DMS79 treated with DMSO at 0.1 percent for 48 hours (cell line): ENCODE results near the gene SYCP3.

Experiments
- DNase-seq: peaks from one replicate; lab custom pipeline; 2025; lab: John Stamatoyannopoulos, UW

The SYCP3 gene

GRCh38 chr12:101738920-101739665 lies at the start of gene SYCP3:
SYCP3 (minus strand) TSS chr12:101739462; CDS start chr12:101737935, 1,527 bp downstream.
- DNase-seq = no peak

DNA sequence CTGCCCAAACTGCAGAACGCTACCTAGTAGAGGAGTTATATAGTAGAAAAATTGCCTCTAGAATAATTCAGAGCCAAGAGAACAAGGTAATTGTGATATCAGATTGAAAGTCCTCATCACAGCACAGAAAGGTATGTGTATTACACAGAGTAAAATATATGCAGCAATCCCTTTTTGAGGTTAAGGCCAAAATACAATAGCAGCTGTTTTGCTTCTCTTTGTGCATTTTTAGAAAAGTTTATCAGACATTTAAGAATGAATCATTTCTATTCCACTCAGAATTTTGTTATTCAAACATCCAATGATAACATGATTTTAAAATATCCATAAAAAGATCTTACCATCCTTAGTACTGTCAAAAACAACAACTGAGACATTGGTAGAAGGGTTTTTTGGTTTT lies 46.4 kb upstream of the SYCP3 start:
- DNase-seq = no peak

- DNase-seq = no peak
Measured at GRCh38 chr12:101784376-101784775, 45.1 kb upstream of the SYCP3 start.

DNA sequence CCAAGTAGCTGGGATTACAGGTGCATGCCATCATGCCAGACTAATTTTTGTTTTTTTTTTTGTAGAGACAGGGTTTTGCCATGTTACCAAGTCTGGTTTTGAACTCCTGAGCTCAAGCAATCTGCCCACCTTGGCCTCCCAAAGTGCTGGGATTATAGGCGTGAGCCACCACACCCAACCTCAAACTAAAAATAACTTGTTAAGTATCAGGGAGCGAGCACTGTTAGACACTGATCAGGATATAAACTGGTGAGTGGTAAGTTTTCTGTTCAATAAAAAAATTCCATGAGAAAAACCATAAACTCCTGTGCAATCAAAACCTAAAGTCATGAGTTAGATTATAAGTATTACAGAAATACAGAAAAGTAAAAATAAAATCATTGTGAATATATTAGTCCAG lies 44.6 kb upstream of the SYCP3 start:
- DNase-seq = no peak

DNA sequence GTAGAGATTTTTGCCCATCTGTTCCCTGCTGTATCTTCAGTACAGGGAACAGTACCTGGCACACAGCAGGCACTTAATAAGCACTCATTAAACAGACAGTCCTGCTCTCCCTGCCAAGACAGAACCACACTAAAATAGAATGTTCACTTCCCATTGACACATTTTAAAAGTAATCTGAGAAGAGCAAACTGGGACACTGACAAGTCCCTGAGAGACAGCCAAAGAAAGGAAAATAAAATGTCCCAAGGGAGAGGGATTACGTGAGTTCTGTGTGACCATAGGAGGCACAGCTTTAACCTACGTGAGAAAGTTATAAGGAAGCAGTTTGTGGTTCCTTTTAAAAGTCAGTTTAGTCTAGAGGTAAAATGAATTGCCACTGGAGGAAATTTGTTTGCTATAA lies 43.9 kb upstream of the SYCP3 start:
- DNase-seq = no peak

- DNase-seq = no peak
Measured at GRCh38 chr12:101782273-101782731, 43.0 kb upstream of the SYCP3 start.

DNA sequence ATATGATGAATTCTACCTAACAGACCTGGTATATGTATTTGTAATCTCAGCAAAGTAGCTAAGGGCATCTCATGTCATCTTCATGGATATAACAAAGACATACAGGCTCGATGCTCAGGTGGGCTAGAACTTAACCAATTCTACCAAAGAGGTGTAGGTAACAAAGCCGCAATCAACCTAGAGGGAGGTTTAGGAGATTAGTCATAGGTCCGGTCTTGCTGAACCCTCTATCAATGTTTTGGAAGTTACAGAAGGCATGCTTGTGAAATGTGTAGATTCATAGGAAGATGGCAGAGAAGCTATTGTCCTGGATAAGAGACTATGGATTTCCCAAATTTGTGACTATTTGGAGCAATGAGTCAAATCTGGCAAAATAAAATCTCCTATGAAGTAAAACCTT lies 42.6 kb upstream of the SYCP3 start:
- no peak for DNase-seq

- DNase-seq = no peak
Measured at GRCh38 chr12:101780599-101780998, 41.3 kb upstream of the SYCP3 start.

DNA sequence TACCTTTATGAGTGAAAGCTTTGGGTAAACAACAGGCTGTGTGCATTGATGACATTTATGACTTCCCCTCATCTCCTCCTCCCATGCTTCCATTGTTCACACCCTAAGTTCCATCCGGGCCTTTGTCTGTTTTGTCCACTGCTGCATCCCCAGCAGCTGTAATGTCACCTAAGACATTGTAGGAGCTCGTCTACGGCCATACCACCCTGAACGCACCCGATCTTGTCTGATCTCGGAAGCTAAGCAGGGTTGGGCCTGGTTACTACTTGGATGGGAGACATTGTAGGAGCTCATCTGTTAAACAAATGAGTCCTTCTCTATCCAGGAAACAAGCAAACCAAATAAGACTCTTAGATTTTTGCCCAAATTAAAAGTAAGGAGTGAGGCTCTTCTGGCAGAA lies 40.4 kb upstream of the SYCP3 start:
- no peak for DNase-seq

DNA sequence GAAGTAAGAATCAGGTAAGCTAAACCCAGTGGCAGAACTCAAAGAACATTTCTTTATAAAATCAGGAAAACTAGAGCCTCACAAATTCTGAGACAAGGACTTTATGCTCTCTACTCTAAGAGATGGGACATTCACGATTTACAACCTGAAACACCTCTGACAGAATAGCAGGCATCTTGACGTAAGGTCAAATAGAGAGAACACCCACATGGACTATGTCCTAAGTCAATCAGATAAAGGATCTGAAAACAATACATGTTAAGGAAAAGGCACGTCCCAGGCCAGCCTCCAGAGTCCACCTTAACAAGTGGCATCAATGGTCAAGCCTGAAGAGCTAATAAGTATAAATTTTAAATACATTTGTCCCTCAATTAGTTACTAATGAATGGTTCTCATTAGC lies 39.9 kb upstream of the SYCP3 start:
- no peak for DNase-seq

DNA sequence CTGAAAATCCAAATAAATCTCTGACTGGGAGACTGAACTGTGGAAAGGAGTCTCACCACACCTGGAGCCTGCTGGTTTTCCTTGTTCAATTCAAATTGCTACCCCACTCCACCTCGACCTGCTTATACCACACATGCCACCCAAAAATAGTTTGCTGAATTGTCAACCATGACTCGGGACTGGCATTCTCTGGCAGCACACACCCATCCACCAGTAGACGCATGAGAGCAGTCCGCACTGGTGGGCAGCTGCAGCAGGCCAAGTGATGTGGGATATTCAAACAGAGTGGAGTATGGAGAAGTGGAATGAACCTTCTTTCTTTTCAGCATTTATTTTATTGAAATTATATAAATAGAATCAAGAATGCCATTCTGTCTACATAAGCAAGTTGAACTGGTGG lies 38.7 kb upstream of the SYCP3 start:
- no peak for DNase-seq

DNA sequence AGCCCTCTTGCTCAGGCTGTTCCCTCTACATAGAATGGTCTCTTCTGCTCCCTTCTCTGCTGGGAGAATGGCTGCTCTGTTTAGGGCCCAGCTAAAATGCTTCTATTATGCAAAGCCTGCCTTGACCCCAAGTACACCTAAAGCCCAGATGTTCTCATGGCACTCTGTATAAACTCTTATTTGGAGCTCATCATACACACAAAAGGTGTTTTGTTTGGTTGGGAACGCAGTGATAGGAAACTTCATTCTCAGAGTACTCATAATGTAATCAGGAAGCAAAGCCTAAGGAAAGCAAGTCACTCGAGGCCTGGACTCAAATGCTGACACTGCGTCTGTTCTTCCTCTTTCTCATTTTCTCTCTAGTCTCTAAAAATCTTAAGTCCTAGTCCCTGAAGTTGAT lies 38.2 kb upstream of the SYCP3 start:
- no peak for DNase-seq

DNA sequence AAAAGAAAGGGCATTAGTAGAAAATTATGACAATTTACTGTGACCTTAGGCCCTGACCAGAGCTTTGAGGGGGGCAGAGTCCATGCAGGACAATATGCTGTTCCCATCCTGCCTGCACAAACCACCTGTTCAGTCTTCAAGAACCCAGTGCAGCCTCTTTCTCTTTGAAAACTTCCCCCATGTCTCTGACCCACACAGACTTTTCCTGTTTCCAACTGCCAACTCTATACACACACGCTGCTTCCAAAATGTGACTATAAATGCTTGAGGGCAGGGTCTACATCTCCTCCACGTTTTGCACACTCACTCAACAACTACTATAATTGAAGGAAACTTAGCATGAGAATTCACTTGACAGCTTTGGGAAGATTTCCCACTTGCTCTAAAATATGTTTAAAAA lies 36.6 kb upstream of the SYCP3 start:
- no peak for DNase-seq

GRCh38 chr12:101773650-101774162 lies 34.4 kb upstream of the SYCP3 start:
- peak; percentile 77 for DNase-seq

- DNase-seq = no peak
Measured at GRCh38 chr12:101772012-101772775, 32.9 kb upstream of the SYCP3 start.

GRCh38 chr12:101769865-101770264 lies 30.6 kb upstream of the SYCP3 start:
- DNase-seq = no peak

DNA sequence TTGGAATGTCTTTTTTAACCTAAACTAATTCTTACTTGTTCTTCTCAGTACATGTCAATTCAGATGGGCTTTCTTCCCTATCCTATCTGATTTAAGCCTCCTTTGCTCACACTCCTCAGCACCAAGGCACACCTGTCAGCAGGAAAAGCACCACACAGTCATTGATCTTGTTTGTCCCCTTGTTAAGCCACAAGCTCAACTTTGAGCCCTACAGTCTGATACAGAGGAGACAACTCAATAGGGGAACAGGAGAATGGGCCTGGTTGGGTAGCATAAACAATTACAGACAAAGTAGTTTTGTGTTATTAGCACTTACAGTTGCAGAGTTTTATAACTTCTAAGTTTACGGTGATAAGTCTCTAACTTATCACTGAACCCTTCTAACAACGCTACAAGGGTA lies 29.5 kb upstream of the SYCP3 start:
- DNase-seq = no peak

DNA sequence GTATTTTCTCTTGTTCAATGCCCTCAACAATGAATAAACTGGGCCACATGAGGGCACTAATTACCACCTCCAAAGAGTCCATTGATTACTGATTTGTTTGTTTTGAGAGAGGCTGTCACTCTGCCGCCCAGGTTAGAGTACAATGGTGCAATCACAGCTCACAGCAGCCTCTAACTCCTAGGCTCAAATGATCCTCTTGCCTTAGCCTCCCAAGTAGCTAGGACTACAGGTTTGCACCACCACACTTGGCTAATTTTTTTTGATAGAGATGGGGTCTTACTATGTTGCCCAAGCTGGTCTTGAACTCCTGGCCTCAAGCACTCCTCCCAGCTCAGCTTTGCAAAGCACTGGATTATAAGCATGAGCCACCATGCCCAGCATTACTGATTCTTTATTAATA lies 28.3 kb upstream of the SYCP3 start:
- no peak for DNase-seq

DNA sequence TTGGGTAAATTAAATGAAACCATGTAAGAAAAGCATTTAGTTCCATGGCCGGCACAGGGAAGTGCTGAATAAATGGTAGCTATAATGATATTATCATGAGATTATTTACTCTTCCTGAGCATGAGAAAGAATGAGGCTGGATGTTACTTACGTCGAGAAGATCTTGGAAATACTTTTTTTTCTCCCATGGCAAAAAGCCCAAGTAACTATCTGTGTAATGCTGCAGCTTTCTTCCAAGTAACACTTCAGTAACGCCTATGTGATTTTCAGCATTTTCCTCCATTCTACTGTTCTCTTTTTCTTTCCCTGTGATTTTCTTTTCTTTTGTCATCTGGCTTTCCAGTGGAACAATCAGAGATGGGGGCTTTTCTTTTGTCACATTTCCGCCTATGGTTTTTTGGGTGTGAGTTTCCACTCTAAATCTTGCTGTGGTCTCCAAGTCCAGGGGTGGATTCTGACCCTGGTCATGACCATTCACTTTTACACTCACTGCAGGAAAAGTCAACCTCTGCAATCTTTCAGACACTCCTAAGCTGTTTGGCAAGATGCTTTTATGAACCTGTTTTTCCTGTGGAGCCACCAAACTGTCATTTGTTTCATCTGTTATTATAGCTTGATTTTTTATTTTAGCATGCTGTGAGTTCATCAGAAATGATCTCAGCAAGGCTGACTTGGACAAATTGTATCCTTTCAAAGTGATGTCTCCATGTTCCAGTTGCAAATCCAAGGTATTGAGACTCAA lies 25.0 kb upstream of the SYCP3 start:
- DNase-seq = no peak

- no peak for DNase-seq
Measured at GRCh38 chr12:101763246-101763931, 24.1 kb upstream of the SYCP3 start.

- no peak for DNase-seq
Measured at GRCh38 chr12:101761781-101762180, 22.5 kb upstream of the SYCP3 start.

DNA sequence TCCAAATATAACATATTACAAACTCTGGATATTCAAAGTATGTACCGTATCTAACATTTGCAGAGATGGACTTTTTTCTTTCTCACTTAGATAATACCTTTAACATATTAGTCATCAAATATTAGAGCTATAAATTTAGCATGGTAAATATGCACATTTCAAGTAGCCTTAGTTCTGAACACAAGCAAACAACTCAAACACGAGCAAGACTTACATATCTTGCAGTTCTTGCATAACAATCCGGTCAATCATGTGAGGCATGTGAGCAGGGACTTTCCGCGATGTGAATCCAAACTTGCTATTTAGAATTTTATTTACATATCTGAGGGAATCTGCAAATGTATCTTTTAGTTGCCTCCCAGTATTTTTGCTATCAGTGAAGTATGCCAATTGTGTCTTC lies 22.1 kb upstream of the SYCP3 start:
- no peak for DNase-seq
